Activated naive CD4-positive, alpha-beta T cell treated with anti-CD3 and anti-CD28 coated beads, Interleukin-2, amount 50 U/mL, for 16 hours (primary cell): ENCODE results near the gene PRKD3.

Experiments used
- DNase-seq: peaks from one replicate; pipeline ENCODE4 v3.0.0-alpha.2; 2020

Gene PRKD3

DNA sequence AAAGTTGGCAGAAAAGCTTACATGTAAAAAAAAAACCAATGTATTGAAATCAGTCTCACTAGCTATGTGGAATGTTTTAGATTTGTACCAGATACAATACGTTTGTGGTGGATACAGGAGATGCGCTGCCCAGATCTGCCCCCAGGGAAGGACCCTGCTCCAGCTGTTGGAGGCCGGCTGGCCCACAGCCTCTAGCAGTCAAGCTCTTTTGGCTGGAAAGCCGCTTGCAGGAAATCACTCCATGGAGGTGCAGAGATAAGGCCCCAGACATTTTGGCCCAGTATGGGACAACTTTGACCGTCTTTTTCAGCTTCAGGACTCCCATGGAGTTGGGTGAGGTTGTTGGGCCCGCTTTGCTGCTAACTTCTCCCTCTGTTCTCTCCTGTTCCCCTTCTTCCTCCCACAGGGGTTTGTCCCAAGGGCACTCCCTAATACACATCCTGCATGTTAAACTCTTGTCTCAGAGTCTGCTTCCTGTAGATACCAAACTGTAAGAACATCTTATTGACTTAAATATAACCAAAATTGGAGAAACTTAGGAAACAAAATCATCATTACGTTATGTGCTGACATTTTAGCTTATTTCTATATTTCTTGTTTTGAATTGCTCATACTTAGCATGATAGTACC lies 18.1 kb upstream of the PRKD3 start:
- DNase-seq: no peak

GRCh38 chr2:37340637-37341036 lies 16.0 kb upstream of the PRKD3 start:
- DNase-seq: no peak

GRCh38 chr2:37338933-37339332 lies 14.3 kb upstream of the PRKD3 start:
- DNase-seq: no peak

DNA sequence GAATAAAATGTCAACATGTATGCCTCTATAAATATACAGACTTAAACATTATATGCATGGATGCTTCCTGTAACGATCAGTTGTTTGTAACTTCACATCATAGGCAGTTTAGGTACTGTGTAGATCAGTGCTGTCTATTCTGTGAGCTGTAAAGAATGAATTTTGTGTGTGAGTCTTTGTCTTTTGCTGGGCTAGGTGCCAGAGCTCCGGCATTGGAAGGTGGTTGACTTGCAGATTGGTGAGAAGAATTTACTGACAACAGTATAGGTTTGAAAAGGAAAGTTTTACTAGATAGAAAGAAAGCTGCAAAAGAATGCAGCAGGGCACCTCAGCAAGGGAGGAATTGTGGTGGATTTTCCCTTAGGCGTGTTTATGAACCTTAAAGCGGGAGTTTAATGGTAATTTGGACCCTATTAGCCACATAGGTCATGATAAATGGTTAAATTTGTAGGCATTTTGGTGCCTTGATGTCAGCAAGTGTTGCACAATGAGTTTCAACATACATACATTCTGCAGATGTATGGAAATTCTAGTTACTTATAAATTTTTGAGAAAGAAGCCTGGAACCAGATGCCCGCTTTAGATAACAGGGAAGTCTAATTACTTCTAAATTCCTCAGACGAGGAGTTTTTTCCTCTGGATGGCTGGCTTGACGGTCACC lies 13.1 kb upstream of the PRKD3 start:
- DNase-seq: no peak

- DNase-seq: no peak
Measured at GRCh38 chr2:37335604-37336003, 11.0 kb upstream of the PRKD3 start.

GRCh38 chr2:37333256-37333655 lies 8.6 kb upstream of the PRKD3 start:
- no peak for DNase-seq

- DNase-seq: no peak
Measured at GRCh38 chr2:37332560-37332959, 7.9 kb upstream of the PRKD3 start.

DNA sequence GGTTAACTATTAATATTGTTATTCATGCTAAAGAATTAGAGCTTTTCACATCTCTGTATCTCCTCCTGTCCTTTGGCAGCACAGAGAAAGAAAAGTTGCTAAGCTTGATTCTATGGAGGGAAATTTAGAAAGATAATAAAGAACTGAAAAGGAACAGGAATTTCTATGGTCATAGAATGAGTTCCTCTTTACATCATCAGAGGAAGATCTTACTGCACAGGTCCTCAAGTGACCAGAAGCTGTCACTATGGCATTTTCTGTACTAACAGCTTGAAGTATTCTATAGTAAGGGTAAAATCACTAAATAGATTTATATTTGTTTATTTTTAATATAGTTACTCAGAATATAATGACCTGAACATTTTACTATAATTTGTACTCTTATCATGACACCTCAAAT lies 6.0 kb upstream of the PRKD3 start:
- DNase-seq: no peak

DNA sequence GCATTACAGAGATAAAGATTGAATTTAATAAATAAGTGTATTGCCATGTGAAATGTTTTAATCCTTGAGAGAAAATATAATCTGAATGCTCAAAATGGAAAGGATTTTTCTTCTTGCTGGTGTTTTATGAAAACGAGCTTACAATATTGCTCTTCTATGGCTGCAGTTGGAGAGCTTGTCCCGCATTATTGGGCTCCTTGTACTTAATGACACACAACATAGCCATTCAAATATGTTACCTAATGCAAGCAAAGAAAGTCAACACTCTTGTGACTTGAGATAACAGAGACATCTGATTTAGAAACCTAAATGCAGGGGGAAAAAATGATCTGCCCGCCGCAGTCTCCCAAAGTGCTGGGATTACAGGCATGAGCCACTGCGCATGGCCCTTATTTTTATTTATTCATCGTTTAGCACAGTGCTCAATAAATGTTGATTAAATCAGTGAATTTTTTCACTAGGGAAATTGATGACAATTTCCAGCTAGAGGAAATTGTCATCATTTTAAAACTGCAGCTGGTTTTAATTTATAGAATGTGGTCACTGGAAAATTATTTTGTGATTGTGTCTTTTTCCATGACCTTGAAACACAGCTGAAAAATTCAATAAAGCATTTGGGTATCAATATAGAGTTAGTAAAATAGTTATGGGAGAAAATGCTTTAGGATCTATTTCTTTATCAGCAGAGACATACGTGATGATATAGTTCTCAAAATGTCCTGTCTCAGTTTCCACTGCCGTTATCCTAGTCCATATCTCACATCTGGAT lies 2.4 kb upstream of the PRKD3 start:
- no peak for DNase-seq

DNA sequence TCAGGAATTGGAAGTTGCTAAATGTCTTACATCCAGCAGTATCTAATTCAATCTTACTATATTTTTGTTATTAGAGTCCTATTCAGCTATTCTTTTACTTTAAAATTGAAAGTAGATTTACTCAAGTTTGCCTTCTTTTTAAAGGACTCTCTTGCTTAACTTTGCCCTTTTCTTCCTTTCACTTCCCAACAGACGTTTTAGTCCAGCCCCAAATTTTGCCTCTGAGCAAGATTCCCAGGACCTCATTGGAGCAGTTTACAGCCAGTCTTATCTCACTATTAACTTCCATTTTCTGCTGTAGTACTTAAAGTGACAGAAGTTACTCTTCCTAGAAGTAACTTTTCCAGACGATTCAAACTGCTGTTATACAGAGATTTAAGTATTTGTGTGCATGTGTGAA lies 1.7 kb upstream of the PRKD3 start:
- no peak for DNase-seq

GRCh38 chr2:37325625-37326071 lies 1.0 kb upstream of the PRKD3 start:
- no peak for DNase-seq

GRCh38 chr2:37324536-37324785 lies 172 bp downstream of the PRKD3 start:
- DNase-seq: no peak

GRCh38 chr2:37323781-37324535 lies 675 bp downstream of the PRKD3 start:
- peak; percentile 35 for DNase-seq

GRCh38 chr2:37323176-37323780 lies 1.4 kb downstream of the PRKD3 start:
- DNase-seq: no peak

- DNase-seq: no peak
Measured at GRCh38 chr2:37322368-37322767, 2.3 kb downstream of the PRKD3 start.

- no peak for DNase-seq
Measured at GRCh38 chr2:37321029-37321682, 3.5 kb downstream of the PRKD3 start.

GRCh38 chr2:37319754-37320609 lies 4.7 kb downstream of the PRKD3 start:
- no peak for DNase-seq

DNA sequence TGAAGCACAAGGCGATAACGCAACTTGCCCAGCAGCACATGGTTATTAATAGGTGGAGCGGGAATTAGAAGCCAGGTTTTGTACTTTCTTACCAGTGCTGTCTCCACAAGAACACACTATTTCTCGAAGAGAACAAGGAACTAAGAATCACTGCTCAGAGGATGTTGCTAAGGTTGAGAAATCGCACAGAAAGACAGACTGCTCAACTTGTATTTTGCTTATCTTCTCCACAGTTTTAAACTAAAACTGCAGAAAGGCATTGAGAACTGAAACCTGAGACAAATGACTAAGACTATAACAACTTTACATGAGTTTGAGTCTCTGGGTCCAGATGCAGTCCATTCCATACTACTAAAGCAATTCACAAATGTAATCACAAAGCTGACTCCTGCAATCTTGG lies 6.2 kb downstream of the PRKD3 start:
- DNase-seq: no peak

DNA sequence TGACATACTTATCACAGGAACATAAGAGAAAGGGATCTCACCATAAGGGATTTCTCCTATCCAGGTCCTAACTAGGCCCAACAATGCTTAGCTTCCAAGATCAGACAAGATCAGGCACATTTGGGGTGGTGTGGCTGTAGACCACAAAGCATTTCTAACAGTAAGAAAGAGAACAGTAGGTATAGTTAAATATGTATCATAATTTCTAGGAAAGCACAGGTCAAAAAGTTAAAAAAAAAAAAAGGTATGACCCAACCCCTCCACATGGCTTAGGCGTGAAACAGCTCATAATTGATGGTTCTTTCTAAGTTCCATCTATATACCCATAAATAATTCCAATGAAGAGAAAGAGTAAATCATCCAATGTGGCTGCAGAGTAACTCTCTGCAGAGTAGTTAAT lies 6.9 kb downstream of the PRKD3 start:
- no peak for DNase-seq

DNA sequence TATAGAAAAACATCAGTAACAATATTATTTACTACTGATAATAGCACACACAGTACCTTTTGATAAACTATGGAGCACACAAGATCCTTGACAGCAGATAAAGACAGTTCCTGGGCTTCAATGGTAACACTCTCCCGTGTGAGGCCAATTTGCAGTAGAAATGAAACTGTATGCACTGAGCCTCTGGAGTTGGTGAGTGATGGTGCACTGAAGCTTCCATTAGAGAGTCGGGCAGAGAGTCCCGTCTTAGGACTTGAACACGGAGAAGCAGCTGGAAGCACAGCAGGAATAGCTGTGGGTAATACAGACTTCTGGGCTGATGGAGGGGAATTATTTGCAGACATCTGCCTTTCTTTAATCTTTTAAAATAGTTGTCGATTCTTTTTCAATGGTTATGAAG lies 8.5 kb downstream of the PRKD3 start:
- DNase-seq: no peak

GRCh38 chr2:37315364-37315763 lies 9.3 kb downstream of the PRKD3 start:
- no peak for DNase-seq

GRCh38 chr2:37307500-37307899 lies 17.1 kb downstream of the PRKD3 start:
- DNase-seq: no peak
